NCI-H146 treated with DMSO at 0.1 percent for 48 hours (cell line): ENCODE data around the gene TMEM43.
A peak's percentile ranks its signal among the peaks of the same experiment; 100 is the strongest.

Experiments used
- DNase-seq: peaks from one replicate; lab custom pipeline; 2025; ENCODE audit not compliant: unreplicated experiment; lab: John Stamatoyannopoulos, UW

The TMEM43 gene

GRCh38 chr3:14175383-14176037 is 50.7 kb downstream of the TMEM43 start:
- no peak for DNase-seq

DNA sequence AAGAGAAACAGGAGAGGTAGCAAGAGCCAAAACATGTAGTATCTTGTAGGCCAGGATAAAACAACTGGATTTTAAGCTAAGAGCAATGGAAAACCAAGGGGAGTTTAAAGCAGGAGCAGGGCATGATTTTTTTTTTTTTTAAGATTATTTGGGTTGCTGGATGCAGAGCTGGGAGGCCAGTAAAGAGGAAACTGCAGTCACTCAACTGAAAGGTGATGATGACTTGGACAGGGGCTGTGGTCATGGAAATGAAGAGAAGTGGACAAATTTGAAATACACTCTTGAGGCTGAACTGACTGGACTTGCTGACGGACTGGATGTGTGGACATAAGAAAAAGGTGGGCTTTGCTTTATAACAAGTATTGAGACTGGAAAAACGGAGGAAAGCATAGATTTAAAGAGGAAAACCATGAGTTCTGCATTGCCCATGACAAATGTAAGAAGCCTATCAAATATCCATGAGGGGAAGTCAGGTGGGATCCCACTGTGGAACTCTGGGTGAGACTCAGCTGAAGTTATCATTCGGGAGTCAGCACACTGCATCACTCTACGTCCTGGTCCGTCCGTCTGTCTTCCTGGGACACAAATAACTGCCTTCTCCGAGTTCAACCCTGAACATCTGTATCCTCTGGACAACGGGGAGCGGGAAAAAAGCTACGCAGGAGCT is 52.9 kb downstream of the TMEM43 start:
- no peak for DNase-seq

DNA sequence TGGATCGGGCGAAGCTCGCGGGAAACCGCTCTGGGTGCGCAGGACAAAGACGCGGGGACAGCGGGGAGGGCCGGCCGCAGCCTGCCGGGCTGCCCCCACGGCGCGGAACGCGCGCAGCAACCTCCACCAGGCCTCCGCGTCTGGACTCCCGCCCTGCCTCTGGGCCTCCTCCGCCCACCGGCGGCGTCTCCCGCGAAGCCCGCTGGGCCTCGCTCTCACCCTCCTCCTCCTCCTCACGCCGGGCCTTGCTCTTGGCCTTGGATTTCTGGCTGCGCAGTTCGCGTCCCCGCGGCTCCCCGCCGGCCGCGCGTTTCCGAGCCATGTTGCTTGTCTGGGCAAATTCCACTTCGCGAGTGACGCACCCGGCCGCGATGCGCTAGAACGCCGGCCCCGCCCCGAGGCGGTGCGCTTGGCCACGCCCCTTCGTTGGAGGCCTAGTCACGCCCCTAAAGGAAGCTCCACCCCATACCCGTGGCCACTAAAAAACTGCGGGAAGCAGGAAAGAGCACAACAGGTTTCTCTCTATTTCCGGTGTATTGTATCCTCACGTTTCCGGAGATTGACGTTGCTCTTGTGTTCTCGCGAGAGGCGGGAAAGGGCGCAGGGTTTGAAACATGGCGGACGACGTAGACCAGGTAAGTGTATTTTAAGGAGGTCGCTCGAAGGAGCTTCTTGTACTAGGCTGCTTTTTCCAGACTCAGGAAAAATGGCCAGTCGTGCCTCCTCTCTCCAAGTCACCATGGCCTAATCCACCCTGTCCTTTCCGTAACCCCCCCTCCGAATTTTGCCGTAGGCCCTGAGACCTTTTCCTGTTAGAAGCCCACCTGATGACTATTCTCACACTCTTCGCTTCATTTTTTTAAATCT is 53.6 kb downstream of the TMEM43 start, which contains the start of the genes LSM3 and XPC:
Gene LSM3, plus strand, starts transcription at position 571 of the 867 bp plus-strand sequence. Its CDS starts 44 bp downstream, at position 615.
Gene XPC, minus strand, starts transcription at position 355 of the 867 bp plus-strand sequence. Its CDS starts 33 bp downstream, at position 322.
- peak; percentile 92 for DNase-seq

GRCh38 chr3:14179114-14179465 is 54.2 kb downstream of the TMEM43 start:
- no peak for DNase-seq

DNA sequence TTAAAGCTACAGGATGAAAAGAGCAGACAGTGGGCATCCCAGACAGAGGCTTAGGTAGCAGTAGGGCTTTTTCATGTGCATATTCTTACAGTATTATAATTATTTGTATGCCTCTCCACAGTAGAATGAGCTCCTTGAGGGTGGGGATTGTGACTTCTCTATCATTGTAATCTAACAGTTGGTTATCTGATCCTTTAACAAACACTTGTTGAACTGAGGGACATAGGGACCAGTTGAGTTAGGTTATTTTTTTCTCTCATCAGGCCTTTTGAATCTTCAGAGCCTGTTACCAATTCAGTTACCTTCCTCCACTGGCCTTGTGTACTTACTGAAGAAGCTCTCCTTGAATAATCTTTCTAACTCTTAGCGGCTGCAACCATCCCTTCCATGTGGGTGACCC is 54.9 kb downstream of the TMEM43 start:
- DNase-seq = no peak

GRCh38 chr3:14181253-14181652 is 56.4 kb downstream of the TMEM43 start:
- no peak for DNase-seq

GRCh38 chr3:14183015-14183577 is 58.2 kb downstream of the TMEM43 start:
- no peak for DNase-seq

DNA sequence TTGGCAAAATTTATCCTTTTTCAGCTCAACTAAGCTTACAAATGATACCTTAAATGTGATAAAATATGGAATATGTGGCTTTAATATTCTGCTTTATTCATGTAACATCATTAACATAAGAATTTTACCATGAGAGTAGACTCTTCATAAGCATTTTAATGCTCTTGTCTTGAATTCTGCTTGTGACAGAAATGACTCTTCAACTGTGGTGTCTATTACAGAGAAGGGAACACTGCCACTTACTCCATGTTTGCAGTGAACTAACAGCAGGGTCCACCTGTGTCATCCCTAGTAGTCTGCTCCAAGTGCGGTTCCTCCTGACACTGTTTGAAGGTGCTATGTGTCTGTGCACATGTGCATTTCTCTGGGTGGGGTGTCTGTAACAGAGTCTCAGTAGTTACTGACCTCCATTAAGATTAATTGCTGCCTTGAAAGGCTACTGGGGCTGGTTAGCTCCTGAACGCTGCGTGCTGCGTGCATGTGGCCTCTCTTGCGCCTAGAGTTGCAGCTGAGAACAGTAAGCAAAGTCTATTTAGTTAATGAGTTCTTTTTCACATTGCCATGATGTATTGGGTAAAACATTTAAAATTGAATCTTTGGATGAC is 62.1 kb downstream of the TMEM43 start:
- no peak for DNase-seq

GRCh38 chr3:14188041-14188754 is 63.3 kb downstream of the TMEM43 start:
- DNase-seq = no peak
